Measurements from ENCODE around the gene COPE. TPM values are rescaled to one million over a fixed set of nuclear protein-coding genes. Genes with fewer than 3 reads are reported as not detected.

COPE gene
- total RNA-seq, 1 experiment from 2014 or later: 310 TPM

- H3K27ac Mint-ChIP-seq (ENCODE audit: low read depth, unreplicated experiment): no peak overlapping the region
- ChIA-PET POLR2A (no interaction called here), CTCF (interaction anchor here (0.6 to 1.0 kb wide), 3 partner anchors 41 to 545 kb away, joined by 3 read pairs; no protein-coding TSS in a partner anchor)
- intact Hi-C loops (cut with micrococcal nuclease): no loop called here
- H3K36me3 Mint-ChIP-seq (ENCODE audit: insufficient read depth, unreplicated experiment): peaks cover 6% of the 10 kb centered on the region
- H3K4me3 Mint-ChIP-seq (ENCODE audit: unreplicated experiment): no peak overlapping the region
- H3K9me3 Mint-ChIP-seq (ENCODE audit: unreplicated experiment): no peaks in the 10 kb centered on the region
- no peaks in the 10 kb centered on the region for H3K4me1 Mint-ChIP-seq (ENCODE audit: insufficient read depth, unreplicated experiment)
- no peaks in the 10 kb centered on the region for H3K27me3 Mint-ChIP-seq (ENCODE audit: insufficient read depth, unreplicated experiment)
- TF ChIP-seq CTCF (IDR thresholded peaks at IDR 0.05; ENCODE audit: unreplicated experiment): no peak
- DNase-seq (ENCODE audit: unreplicated experiment): no peak
- BruUV-seq (replicated peaks): no TSS peak
Measured at GRCh38 chr19:18945297-18945696, 26.1 kb upstream of the COPE start.

- DNase-seq (ENCODE audit: unreplicated experiment): no peak
- H3K27me3 Mint-ChIP-seq (ENCODE audit: insufficient read depth, unreplicated experiment): no peaks in the 10 kb centered on the region
- no peak for TF ChIP-seq CTCF (IDR thresholded peaks at IDR 0.05; ENCODE audit: unreplicated experiment)
- no peak overlapping the region for H3K27ac Mint-ChIP-seq (ENCODE audit: low read depth, unreplicated experiment)
- intact Hi-C loops (cut with micrococcal nuclease): no loop called here
- POLR2A ChIA-PET: no interaction called here
- no peaks in the 10 kb centered on the region for H3K9me3 Mint-ChIP-seq (ENCODE audit: unreplicated experiment)
- CTCF ChIA-PET: interaction anchor here (0.7 to 1.8 kb wide), 3 partner anchors 24 to 261 kb away, joined by 3 to 4 read pairs (median 3); partner anchors contain the start of genes COPE and DDX49
- peaks cover 12% of the 10 kb centered on the region for H3K4me1 Mint-ChIP-seq (ENCODE audit: insufficient read depth, unreplicated experiment)
- BruUV-seq (replicated peaks): no TSS peak
- H3K4me3 Mint-ChIP-seq (ENCODE audit: unreplicated experiment): no peak overlapping the region
- peaks cover 6% of the 10 kb centered on the region for H3K36me3 Mint-ChIP-seq (ENCODE audit: insufficient read depth, unreplicated experiment)
Measured at GRCh38 chr19:18943465-18943864, 24.3 kb upstream of the COPE start.

- Mint-ChIP-seq H3K4me1 (ENCODE audit: insufficient read depth, unreplicated experiment) (peaks cover 14% of the 10 kb centered on the region), H3K9me3 (ENCODE audit: unreplicated experiment) (no peaks in the 10 kb centered on the region), H3K27ac (ENCODE audit: low read depth, unreplicated experiment) (no peak overlapping the region), H3K36me3 (ENCODE audit: insufficient read depth, unreplicated experiment) (peaks cover 11% of the 10 kb centered on the region), H3K27me3 (ENCODE audit: insufficient read depth, unreplicated experiment) (no peaks in the 10 kb centered on the region), H3K4me3 (ENCODE audit: unreplicated experiment) (peak overlapping the region; percentile 19)
- POLR2A ChIA-PET: interaction anchor here (1.3 kb wide), 1 partner anchor 8 kb away, joined by 5 read pairs; no protein-coding TSS in a partner anchor
- CTCF ChIA-PET: interaction anchor here (0.8 to 1.8 kb wide), 3 partner anchors 8 to 44 kb away, joined by 3 to 4 read pairs (median 3); no protein-coding TSS in a partner anchor
- TF ChIP-seq CTCF (IDR thresholded peaks at IDR 0.05; ENCODE audit: unreplicated experiment): no peak
- DNase-seq (ENCODE audit: unreplicated experiment): no peak
- intact Hi-C loops (cut with micrococcal nuclease): no loop called here
- no TSS peak for BruUV-seq (replicated peaks)
Measured at GRCh38 chr19:18942692-18943091, 23.5 kb upstream of the COPE start.

- Mint-ChIP-seq H3K4me3 (ENCODE audit: unreplicated experiment) (peak overlapping the region; percentile 94), H3K4me1 (ENCODE audit: insufficient read depth, unreplicated experiment) (peaks cover 17% of the 10 kb centered on the region), H3K9me3 (ENCODE audit: unreplicated experiment) (no peaks in the 10 kb centered on the region), H3K27me3 (ENCODE audit: insufficient read depth, unreplicated experiment) (no peaks in the 10 kb centered on the region), H3K27ac (ENCODE audit: low read depth, unreplicated experiment) (no peak overlapping the region), H3K36me3 (ENCODE audit: insufficient read depth, unreplicated experiment) (peaks cover 20% of the 10 kb centered on the region)
- no TSS peak for BruUV-seq (replicated peaks)
- no peak for TF ChIP-seq CTCF (IDR thresholded peaks at IDR 0.05; ENCODE audit: unreplicated experiment)
- intact Hi-C loops (cut with micrococcal nuclease): no loop called here
- CTCF ChIA-PET: interaction anchor here (1.2 kb wide), 1 partner anchor 9 kb away, joined by 3 read pairs; no protein-coding TSS in a partner anchor
- POLR2A ChIA-PET: interaction anchor here (1.3 to 3.9 kb wide), 2 partner anchors 9 to 23 kb away, joined by 5 to 37 read pairs; partner anchors contain the start of genes COPE and DDX49
- DNase-seq (ENCODE audit: unreplicated experiment): no peak
Measured at GRCh38 chr19:18941628-18942354, 22.6 kb upstream of the COPE start.

All from MCF 10A (cell line).